HG03095 (cell line): ENCODE measurements around the gene IQSEC3.
"Not testable (repeated sequence)": the region's sequence is repeated elsewhere in the genome, so short reads cannot be mapped to it uniquely, and the experiment has no call there.

ENCODE experiments used
- ATAC-seq: cut with Tn5 transposase; IDR thresholded peaks from one replicate; pipeline ENCODE4 v1.9.1; 2021; ENCODE audit warnings: moderate library complexity; ENCODE audit not compliant: unreplicated experiment

The IQSEC3 gene

GRCh38 chr12:52902-53734, 13.4 kb upstream of the IQSEC3 start:
- not testable (repeated sequence) for ATAC-seq

DNA sequence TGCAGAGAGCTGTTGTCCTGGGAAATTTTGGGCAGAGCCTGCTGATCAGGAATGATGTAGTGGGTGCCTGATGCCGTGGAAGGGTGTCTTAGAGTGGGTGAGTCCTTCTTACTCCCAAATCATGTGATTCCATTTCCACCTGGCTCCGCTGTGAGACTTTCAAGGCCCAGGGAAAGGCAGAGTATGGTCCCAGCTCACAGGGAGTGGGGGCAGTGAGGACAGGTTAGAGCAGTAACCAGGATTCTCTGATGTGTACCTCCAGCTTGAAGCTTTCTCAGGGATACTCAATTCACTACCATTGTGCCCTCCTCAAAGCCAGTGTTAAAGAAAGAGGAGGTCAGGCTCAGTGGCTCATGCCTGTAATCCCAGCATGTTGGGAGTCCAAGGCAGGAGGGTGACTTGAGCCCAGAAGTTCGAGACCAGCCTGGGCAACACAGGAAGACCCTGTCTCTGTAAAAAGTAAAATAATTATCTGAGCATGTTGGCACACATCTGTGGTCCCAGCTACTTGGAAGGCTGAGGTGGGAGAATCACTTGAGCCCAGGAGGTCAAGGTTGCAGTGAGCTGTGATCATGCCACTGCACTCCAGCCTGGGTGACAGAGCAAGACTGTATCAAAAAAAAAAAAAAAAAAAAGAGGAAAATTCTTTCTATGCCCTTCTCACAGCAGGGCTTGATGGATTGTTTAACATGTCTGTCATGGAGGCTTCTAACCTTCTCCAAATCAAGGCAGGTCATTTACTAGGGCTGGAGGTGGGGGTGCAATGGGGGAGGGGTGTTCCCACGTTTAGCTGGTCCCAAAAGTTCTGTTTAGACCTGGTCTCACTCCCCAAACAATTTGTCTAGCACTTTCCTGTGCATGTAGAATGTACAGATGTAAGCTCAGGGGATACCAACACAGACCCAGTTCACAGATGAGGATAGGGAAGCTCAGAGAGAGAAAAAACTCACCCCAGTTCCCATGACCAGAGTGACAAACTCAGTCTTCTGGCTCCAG, 12.5 kb upstream of the IQSEC3 start:
- no peak for ATAC-seq

- ATAC-seq, result no peak
These were observed 11.6 kb upstream of the IQSEC3 start for GRCh38 chr12:54750-55535.

GRCh38 chr12:56683-57346, 9.8 kb upstream of the IQSEC3 start:
- ATAC-seq, result no peak

- ATAC-seq, result no peak
These were observed 9.0 kb upstream of the IQSEC3 start for GRCh38 chr12:57539-57938.

DNA sequence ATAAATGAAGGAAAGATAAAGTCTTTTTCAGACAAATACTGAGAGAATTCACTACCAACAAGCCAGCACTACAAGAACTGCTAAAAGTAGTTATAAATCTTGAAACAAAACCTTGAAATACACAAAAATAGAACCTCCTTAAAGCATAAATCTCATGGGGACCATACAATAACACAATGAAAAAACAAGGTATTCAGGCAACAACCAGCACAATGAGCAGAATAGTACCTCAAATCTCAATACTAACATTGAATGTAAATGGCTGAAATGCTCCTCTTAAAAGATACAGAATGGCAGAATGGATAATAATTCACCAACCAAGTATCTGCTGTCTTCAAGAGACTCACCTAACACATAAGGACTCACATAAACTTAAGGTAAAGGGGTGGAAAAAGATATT, 7.7 kb upstream of the IQSEC3 start:
- ATAC-seq, result no peak

DNA sequence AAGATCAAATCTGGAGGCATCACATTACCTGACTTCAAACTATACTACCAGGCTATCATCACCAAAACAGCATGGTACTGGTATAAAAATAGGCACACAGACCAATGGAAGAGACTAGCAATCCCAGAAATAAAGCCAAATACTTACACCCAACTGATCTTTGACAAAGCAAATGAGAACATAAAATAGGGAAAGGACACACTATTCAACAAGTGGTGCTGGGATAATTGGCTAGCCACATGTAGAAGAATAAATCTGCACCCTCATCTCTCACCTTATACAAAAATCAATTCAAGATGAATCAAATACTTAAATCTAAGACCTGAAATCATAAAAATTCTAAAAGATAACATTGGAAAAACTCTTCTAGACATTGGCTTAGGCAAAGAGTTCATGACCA, 4.7 kb upstream of the IQSEC3 start:
- not testable (repeated sequence) for ATAC-seq

GRCh38 chr12:65491-66063, 990 bp upstream of the IQSEC3 start:
- not testable (repeated sequence) for ATAC-seq

DNA sequence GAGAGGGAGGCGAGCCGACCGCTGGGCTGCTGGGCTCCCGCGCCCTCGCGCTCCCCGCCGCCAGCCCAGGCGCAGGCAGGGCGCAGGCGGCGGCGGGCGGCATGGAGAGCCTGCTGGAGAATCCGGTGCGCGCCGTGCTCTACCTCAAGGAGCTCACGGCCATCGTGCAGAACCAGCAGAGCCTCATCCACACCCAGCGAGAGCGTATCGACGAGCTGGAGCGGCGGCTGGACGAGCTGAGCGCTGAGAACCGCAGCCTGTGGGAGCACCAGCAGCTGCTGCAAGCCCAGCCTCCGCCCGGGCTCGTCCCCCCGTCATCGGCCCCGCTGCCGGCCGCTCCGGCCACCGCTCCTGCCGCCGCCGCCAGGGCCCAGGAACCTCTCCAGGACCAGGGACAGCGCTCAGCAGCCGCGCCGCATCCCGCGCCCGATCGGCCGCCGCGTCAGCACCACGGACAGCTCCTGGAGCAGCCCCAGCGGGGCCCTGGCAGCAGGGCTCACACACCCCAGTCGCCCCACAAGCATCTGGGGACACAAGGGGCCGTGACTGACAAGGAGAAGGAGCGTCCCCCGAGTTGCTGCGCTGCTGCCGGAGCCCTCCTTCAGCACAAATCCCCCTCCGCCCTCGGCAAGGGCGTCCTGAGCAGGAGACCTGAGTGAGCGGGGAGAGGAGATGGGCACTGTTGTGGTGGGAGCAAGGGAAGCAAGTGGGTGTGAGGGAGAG, 376 bp downstream of the IQSEC3 start:
- not testable (repeated sequence) for ATAC-seq

GRCh38 chr12:69677-70076, 3.1 kb downstream of the IQSEC3 start:
- ATAC-seq, result not testable (repeated sequence)

DNA sequence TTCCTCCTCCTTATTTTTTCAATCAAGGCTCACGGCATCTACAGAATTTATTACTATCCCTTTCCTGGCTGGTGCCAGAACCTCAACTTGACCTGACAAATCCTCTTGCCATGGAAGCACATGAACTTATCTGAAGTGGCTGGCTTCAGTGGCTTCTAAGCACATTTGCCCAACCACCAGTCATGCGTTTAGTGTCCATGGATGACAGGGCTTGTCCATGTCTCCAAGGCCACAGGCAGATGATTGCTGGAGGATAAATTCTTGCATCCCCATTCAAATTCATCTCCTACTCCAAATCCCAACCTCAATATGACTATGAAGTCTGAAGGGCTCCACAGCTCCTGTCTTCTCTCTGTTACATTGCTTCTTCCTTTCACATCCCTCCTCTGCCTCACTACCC, 4.0 kb downstream of the IQSEC3 start:
- ATAC-seq, result not testable (repeated sequence)

DNA sequence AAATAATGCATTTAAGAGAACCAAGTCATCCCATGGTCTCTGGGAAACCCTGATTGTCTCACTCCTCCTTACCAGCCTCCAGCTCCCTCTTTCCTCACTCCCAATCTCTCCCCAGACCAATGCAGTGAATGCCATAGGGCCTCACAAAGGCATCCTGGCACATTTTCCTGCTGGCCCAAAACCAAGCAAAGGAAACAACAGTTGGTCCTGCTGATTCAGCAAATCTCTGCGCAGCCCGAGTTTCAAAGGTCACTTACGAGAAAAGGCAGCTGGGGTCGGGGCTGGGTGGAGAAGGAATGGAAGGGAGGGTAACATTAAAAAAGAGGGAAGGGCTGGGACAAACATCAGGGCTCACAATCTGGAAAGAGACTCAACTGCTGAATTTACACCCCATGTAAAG, 5.5 kb downstream of the IQSEC3 start:
- not testable (repeated sequence) for ATAC-seq

- not testable (repeated sequence) for ATAC-seq
These were observed 8.0 kb downstream of the IQSEC3 start for GRCh38 chr12:74420-75190.

DNA sequence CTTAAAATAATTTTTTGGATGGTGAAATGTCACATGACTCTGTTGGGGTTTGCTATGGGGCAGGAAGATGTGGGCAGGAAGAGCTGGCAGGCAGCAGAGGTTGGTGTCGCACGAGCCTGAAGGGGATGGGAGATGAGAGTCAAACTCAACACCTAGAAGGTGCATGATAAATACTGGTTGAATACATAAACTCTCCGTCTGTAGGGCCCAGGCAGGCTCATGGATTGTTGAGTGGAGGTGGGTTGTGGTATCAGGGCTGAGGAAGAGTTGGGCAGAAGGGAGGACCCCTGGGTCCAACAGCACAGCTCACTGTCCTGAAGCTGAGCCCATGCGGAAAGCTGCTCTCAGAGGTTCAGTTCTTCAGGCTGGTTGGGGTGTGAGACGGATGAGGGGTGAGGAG, 9.0 kb downstream of the IQSEC3 start:
- ATAC-seq, result not testable (repeated sequence)

GRCh38 chr12:76102-76501, 9.5 kb downstream of the IQSEC3 start:
- ATAC-seq, result not testable (repeated sequence)

DNA sequence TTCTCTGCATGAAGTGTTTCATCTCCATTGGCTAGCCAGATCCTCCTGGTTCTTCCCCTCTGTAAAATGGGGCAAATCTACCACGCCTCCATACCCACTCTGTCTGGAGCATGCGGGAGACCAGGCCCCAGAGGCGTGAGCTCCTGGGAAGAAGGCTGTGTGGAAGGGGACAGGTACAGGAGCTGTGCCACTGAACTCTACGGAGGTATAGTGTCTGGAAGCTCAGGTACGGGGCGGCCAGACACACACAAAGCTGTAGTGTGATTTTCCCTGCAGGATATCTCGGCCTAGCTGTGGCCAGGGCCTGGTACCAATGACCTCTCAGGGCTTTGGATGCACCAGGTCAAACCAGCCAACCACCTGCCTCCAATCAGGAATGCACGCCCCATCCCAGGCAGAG, 10.0 kb downstream of the IQSEC3 start:
- ATAC-seq, result not testable (repeated sequence)

DNA sequence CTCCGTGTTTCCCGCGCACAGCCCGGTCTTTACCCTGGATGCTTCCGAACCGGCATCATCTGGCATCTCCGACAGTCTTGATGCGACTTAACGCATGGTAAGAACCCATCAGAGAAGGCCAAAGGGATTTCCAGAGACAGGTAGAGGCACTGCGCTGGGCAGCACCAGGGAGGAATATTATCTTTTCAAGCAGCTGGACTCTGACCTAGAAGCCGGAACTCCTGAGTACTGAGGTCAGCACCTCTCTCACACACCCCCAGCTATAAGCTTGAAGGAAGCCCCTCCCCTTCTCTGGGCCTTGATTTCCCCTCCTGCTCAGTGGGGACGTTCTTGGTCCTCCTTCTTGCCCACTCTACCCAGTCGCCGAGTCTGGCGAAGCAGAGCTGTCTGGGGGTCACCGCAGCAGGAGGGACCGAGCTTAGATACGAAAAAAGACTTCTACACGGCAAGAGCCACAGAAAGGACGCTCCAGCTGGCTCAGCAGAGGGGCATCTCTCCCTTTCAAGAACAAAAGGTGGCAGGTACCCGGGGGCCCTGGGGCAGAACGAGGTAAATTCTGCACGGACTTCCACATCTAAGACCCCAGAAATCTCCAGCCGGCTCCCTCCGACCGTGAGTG, 10.6 kb downstream of the IQSEC3 start:
- not testable (repeated sequence) for ATAC-seq

DNA sequence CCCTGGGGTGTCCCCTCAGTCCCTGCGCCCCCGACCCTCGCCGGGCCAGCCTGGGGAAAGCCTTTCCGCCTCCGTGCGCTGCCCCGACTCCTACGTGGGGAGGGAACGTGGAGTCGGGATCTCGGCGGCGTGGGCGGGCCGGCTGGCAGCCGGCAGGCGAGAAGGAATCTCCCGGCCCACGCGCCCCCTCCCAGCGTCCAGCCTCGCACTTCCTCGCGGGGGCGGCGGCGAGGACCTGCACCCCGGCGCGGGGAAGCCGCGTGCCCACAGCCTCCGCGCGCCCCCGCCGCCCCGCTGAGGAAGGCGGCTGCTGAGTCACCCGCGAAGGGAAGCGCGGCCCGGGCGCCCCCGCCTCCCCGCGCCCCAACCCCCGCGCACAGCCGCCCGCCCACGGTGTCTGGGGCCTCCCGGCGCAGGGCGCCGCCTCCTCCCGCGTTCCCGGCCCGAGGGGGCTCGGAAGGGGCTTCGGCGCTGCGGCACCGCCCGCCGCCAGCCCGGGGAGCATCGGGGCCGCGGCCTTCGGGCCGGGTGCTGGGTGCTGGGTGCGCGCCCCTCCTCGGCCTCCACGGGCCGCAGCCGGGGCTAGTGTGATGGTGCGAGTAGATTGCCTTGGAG, 11.3 kb downstream of the IQSEC3 start:
- not testable (repeated sequence) for ATAC-seq
